ENCODE results near the gene FAM107B. TPM values are rescaled to one million over a fixed set of nuclear protein-coding genes. Genes with fewer than 3 reads are reported as not detected.

FAM107B gene
- total RNA-seq, 1 experiment from 2014 or later: 61.6 TPM

GRCh38 chr10:14552015-14552414 lies 222.7 kb downstream of the FAM107B start:
- Histone ChIP-seq H3K27me3 (replicated peaks; ENCODE audit: insufficient read depth, low read depth, low read length, poor library complexity) (no peaks in the 10 kb centered on the region), H3K4me3 (ENCODE audit: low read depth, low read length, poor library complexity, severe bottlenecking) (no peak overlapping the region), H3K4me1 (ENCODE audit: insufficient read depth, low read length, poor library complexity, severe bottlenecking) (peaks cover 25% of the 10 kb centered on the region), H3K36me3 (ENCODE audit: insufficient read depth, low read length, poor library complexity, severe bottlenecking) (no peaks in the 10 kb centered on the region), H3K9me3 (ENCODE audit: low read depth, low read length, poor library complexity, severe bottlenecking) (no peaks in the 10 kb centered on the region), H3K27ac (ENCODE audit: low read depth, low read length, poor library complexity, severe bottlenecking) (no peak overlapping the region)
- ChIA-PET CTCF (no interaction called here), POLR2A (ENCODE audit: low non-redundant PET) (no interaction called here)
- intact Hi-C loops (cut with micrococcal nuclease; ENCODE audit: unreplicated experiment): no loop called here
- BruUV-seq (replicated peaks): no TSS peak
- TF ChIP-seq EZH2 (IDR thresholded peaks at IDR 0.05; ENCODE audit: borderline replicate concordance, low read depth, low read length, poor library complexity, severe bottlenecking): no peak
- no peak for TF ChIP-seq CTCF (conservative IDR thresholded peaks at IDR 0.05; ENCODE audit: low read depth, low read length)
- no peak for DNase-seq (ENCODE audit: low spot score)

- intact Hi-C loops (cut with micrococcal nuclease; ENCODE audit: unreplicated experiment): no loop called here
- CTCF ChIA-PET: no interaction called here
Observed at GRCh38 chr10:14550471-14550981, 224.2 kb downstream of the FAM107B start.

GRCh38 chr10:14549496-14549895 lies 225.2 kb downstream of the FAM107B start:
- ChIA-PET CTCF (no interaction called here), POLR2A (ENCODE audit: low non-redundant PET) (no interaction called here)
- Histone ChIP-seq H3K4me1 (ENCODE audit: insufficient read depth, low read length, poor library complexity, severe bottlenecking) (peaks cover 20% of the 10 kb centered on the region), H3K4me3 (ENCODE audit: low read depth, low read length, poor library complexity, severe bottlenecking) (no peak overlapping the region), H3K36me3 (ENCODE audit: insufficient read depth, low read length, poor library complexity, severe bottlenecking) (no peaks in the 10 kb centered on the region), H3K9me3 (ENCODE audit: low read depth, low read length, poor library complexity, severe bottlenecking) (no peaks in the 10 kb centered on the region), H3K27ac (ENCODE audit: low read depth, low read length, poor library complexity, severe bottlenecking) (no peak overlapping the region), H3K27me3 (replicated peaks; ENCODE audit: insufficient read depth, low read depth, low read length, poor library complexity) (no peaks in the 10 kb centered on the region)
- TF ChIP-seq CTCF (conservative IDR thresholded peaks at IDR 0.05; ENCODE audit: low read depth, low read length): no peak
- TF ChIP-seq EZH2 (IDR thresholded peaks at IDR 0.05; ENCODE audit: borderline replicate concordance, low read depth, low read length, poor library complexity, severe bottlenecking): no peak
- intact Hi-C loops (cut with micrococcal nuclease; ENCODE audit: unreplicated experiment): no loop called here
- BruUV-seq (replicated peaks): no TSS peak
- no peak for DNase-seq (ENCODE audit: low spot score)

More at GRCh38 chr10:14550471-14550981, 224.2 kb downstream of the FAM107B start:
- DNase-seq (ENCODE audit: low spot score): no peak
- TF ChIP-seq CTCF (conservative IDR thresholded peaks at IDR 0.05; ENCODE audit: low read depth, low read length) (no peak), EZH2 (IDR thresholded peaks at IDR 0.05; ENCODE audit: borderline replicate concordance, low read depth, low read length, poor library complexity, severe bottlenecking) (no peak)
- Histone ChIP-seq H3K27ac (ENCODE audit: low read depth, low read length, poor library complexity, severe bottlenecking) (no peak overlapping the region), H3K9me3 (ENCODE audit: low read depth, low read length, poor library complexity, severe bottlenecking) (no peaks in the 10 kb centered on the region), H3K4me3 (ENCODE audit: low read depth, low read length, poor library complexity, severe bottlenecking) (no peak overlapping the region), H3K36me3 (ENCODE audit: insufficient read depth, low read length, poor library complexity, severe bottlenecking) (no peaks in the 10 kb centered on the region), H3K4me1 (ENCODE audit: insufficient read depth, low read length, poor library complexity, severe bottlenecking) (peaks cover 25% of the 10 kb centered on the region), H3K27me3 (replicated peaks; ENCODE audit: insufficient read depth, low read depth, low read length, poor library complexity) (no peaks in the 10 kb centered on the region)
- POLR2A ChIA-PET (ENCODE audit: low non-redundant PET): no interaction called here
- no TSS peak for BruUV-seq (replicated peaks)
